Neural cell (in vitro differentiated cells): ENCODE data around the gene SYMPK. TPM values are rescaled to one million over a fixed set of nuclear protein-coding genes. Genes with fewer than 3 reads are reported as not detected.

Experiments used
- H2AFZ ChIP-seq: fragments of 200-600, 300-800 bp; sonication (generic), shearing (Covaris generic); 2 replicates; pipeline ENCODE4 v1.6.0; 2014; ENCODE audit warnings: low read depth, mild to moderate bottlenecking, antibody characterized with exemption, low read length, moderate library complexity
- H3F3A ChIP-seq: fragments of 200-600 bp; shearing (Covaris generic); 2 replicates; pipeline ENCODE4 v1.6.1; 2016; ENCODE audit warnings: mild to moderate bottlenecking, moderate library complexity, mixed read lengths, antibody characterized with exemption, low read length; ENCODE audit not compliant: insufficient read depth, poor library complexity, severe bottlenecking
- H3K27ac ChIP-seq: fragments of 200-600, 300-800 bp; sonication (generic), shearing (Covaris generic); 2 replicates; pipeline ENCODE4 v1.5.1; 2014; ENCODE audit warnings: mild to moderate bottlenecking, low read length, moderate library complexity
- H3K27me3 ChIP-seq: fragments of 300-800, 200-600 bp; sonication (generic), shearing (Covaris generic); 2 replicates; pipeline ENCODE4 v1.6.0; 2014; ENCODE audit warnings: mild to moderate bottlenecking, low read depth, low read length, moderate library complexity; ENCODE audit not compliant: insufficient read depth
- H3K36me3 ChIP-seq: fragments of 300-800, 200-600 bp; sonication (generic), shearing (Covaris generic); 2 replicates; pipeline ENCODE4 v1.5.1; 2014; ENCODE audit warnings: mild to moderate bottlenecking, antibody characterized with exemption, low read length, moderate library complexity; ENCODE audit not compliant: insufficient read depth
- H3K4me2 ChIP-seq: fragments of 300-800, 200-600 bp; sonication (generic), shearing (Covaris generic); 2 replicates; pipeline ENCODE4 v1.6.0; 2014; ENCODE audit warnings: mild to moderate bottlenecking, low read length
- H3K4me3 ChIP-seq: fragments of 300-800, 200-600 bp; sonication (generic), shearing (Covaris generic); 2 replicates; pipeline ENCODE4 v1.5.1; 2014; ENCODE audit warnings: mild to moderate bottlenecking, low read length, moderate library complexity
- H3K79me2 ChIP-seq: fragments of 200-600 bp; shearing (Covaris generic); replicated peaks from 2 replicates; pipeline ENCODE4 v1.6.0; 2014; ENCODE audit warnings: mild to moderate bottlenecking, low read length, moderate library complexity; ENCODE audit not compliant: insufficient read depth
- H3K9ac ChIP-seq: fragments of 300-800, 200-600 bp; sonication (generic), shearing (Covaris generic); 2 replicates; pipeline ENCODE4 v1.6.1; 2016; ENCODE audit warnings: mild to moderate bottlenecking, low read length, mixed read lengths
- H3K9me2 ChIP-seq: fragments of 200-600 bp; shearing (Covaris generic); 2 replicates; pipeline ENCODE4 v1.6.1; 2016; ENCODE audit warnings: mild to moderate bottlenecking, low read length, mixed read lengths; ENCODE audit not compliant: insufficient read depth
- H3K9me3 ChIP-seq: fragments of 200-600, 300-800 bp; sonication (generic), shearing (Covaris generic); 2 replicates; pipeline ENCODE4 v1.6.1; 2016; ENCODE audit warnings: mild to moderate bottlenecking, mixed run types, low read length, moderate library complexity, mixed read lengths
- H4K20me1 ChIP-seq: fragments of 200-600 bp; shearing (Covaris generic); 2 replicates; pipeline ENCODE4 v1.6.1; 2016; ENCODE audit warnings: mild to moderate bottlenecking, mixed run types; ENCODE audit not compliant: insufficient read depth
- CTCF ChIP-seq: fragments of 450-650 bp; IDR thresholded peaks from 2 replicates; pipeline ENCODE4 v1.5.1; 2014; ENCODE audit warnings: antibody characterized with exemption, mild to moderate bottlenecking, moderate library complexity; ENCODE audit not compliant: poor library complexity, severe bottlenecking
- EP300 ChIP-seq: fragments of 450-650 bp; conservative IDR thresholded peaks from 2 replicates; pipeline ENCODE4 v1.6.1; 2014; ENCODE audit warnings: antibody characterized with exemption, mild to moderate bottlenecking, moderate library complexity; ENCODE audit not compliant: poor library complexity, severe bottlenecking
- EZH2 ChIP-seq: fragments of 200-600, 300-800 bp; shearing (Covaris generic), sonication (generic); IDR thresholded peaks from 2 replicates; pipeline ENCODE4 v1.6.1; 2014; ENCODE audit warnings: antibody characterized with exemption, low read length, borderline replicate concordance, mild to moderate bottlenecking; ENCODE audit not compliant: insufficient read depth, poor library complexity, severe bottlenecking
- MXI1 ChIP-seq: fragments of 450-650 bp; conservative IDR thresholded peaks from 2 replicates; pipeline ENCODE4 v1.6.1; 2014; ENCODE audit warnings: antibody characterized with exemption, mild to moderate bottlenecking; ENCODE audit not compliant: poor library complexity, severe bottlenecking
- POLR2AphosphoS5 ChIP-seq: IDR thresholded peaks from 2 replicates; pipeline ENCODE4 v1.6.1; 2012
- RAD21 ChIP-seq: fragments of 450-650 bp; conservative IDR thresholded peaks from 2 replicates; pipeline ENCODE4 v1.6.1; 2014; ENCODE audit warnings: antibody characterized with exemption, mild to moderate bottlenecking, moderate library complexity
- REST ChIP-seq: IDR thresholded peaks from 2 replicates; pipeline ENCODE4 v1.6.1; 2012; ENCODE audit warnings: borderline replicate concordance
- SMC3 ChIP-seq: fragments of 450-650 bp; conservative IDR thresholded peaks from 2 replicates; pipeline ENCODE4 v1.6.1; 2014; ENCODE audit warnings: antibody characterized with exemption, mild to moderate bottlenecking, moderate library complexity; ENCODE audit not compliant: poor library complexity
- TAF1 ChIP-seq: IDR thresholded peaks from 2 replicates; pipeline ENCODE4 v1.6.1; 2012; ENCODE audit warnings: low read depth
- polyA plus RNA-seq: library from polyadenylated mRNA; depleted of rRNA; stranded (reverse); fragments of >200 nt; gene quantifications from 2 replicates; pipeline ENCODE4 v1.2.3, GENCODE V29; 2014

The SYMPK gene
- polyA plus RNA-seq, 1 donor from 2014 or later = 22.2 TPM

- Histone ChIP-seq H2AFZ (no peak overlapping the region), H3K27me3 (no peaks in the 10 kb centered on the region), H3K79me2 (no peaks in the 10 kb centered on the region), H3K27ac (no peak overlapping the region), H3K9me2 (no peaks in the 10 kb centered on the region), H3K4me3 (no peak overlapping the region), H3K4me2 (no peak overlapping the region), H3K9ac (no peak overlapping the region), H4K20me1 (no peaks in the 10 kb centered on the region), H3K9me3 (no peaks in the 10 kb centered on the region), H3F3A (no peaks in the 10 kb centered on the region), H3K36me3 (no peaks in the 10 kb centered on the region)
- no peak for TF ChIP-seq POLR2AphosphoS5
These were observed 32.6 kb upstream of the SYMPK start for GRCh38 chr19:45895519-45895972.

GRCh38 chr19:45890877-45891276, 27.9 kb upstream of the SYMPK start:
- Histone ChIP-seq H4K20me1 (no peaks in the 10 kb centered on the region), H3K9me3 (no peaks in the 10 kb centered on the region), H3K27me3 (no peaks in the 10 kb centered on the region), H3F3A (no peaks in the 10 kb centered on the region), H3K4me2 (no peak overlapping the region), H3K9me2 (no peaks in the 10 kb centered on the region), H3K9ac (no peak overlapping the region), H3K79me2 (no peaks in the 10 kb centered on the region), H3K27ac (no peak overlapping the region), H2AFZ (no peak overlapping the region), H3K4me3 (no peak overlapping the region), H3K36me3 (no peaks in the 10 kb centered on the region)
- no peak for TF ChIP-seq SMC3
- TF ChIP-seq POLR2AphosphoS5 = no peak
- no peak for TF ChIP-seq MXI1
- TF ChIP-seq EZH2 = no peak
- TF ChIP-seq EP300 = no peak
- TF ChIP-seq CTCF = no peak
- no peak for TF ChIP-seq TAF1
- TF ChIP-seq REST = no peak

- Histone ChIP-seq H3K9me3 (no peaks in the 10 kb centered on the region), H4K20me1 (no peaks in the 10 kb centered on the region), H3K9ac (no peak overlapping the region), H3K27ac (no peak overlapping the region), H3K4me3 (no peak overlapping the region), H3K36me3 (no peaks in the 10 kb centered on the region), H3K9me2 (no peaks in the 10 kb centered on the region), H2AFZ (no peak overlapping the region), H3K27me3 (no peaks in the 10 kb centered on the region), H3K4me2 (no peak overlapping the region), H3F3A (no peaks in the 10 kb centered on the region), H3K79me2 (peaks cover 5% of the 10 kb centered on the region)
- TF ChIP-seq SMC3 (no peak), TAF1 (no peak), RAD21 (no peak), MXI1 (no peak), CTCF (no peak), POLR2AphosphoS5 (no peak), EZH2 (no peak), REST (no peak), EP300 (no peak)
These were observed 26.4 kb upstream of the SYMPK start for GRCh38 chr19:45889210-45889885.
